ENCODE data around the gene RBKS.

DNA sequence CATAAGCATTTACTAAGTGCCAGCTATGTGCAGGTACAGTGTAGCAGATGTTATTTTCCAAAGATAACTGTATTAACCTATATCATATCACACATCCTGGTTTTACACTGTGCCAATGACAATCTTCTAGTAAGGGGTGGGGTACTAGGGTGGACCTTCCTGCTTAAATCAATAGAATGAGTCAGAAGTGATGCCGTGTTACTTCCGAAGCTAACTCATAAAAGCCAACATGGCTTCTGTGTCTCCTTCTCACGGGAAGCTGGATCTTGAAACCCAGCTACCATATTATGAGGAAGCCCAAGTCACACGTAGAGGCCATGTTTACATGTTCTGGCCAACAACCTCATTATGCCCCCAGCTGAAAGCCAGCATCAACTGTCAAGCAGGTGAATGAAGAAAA lies 59.5 kb downstream of the RBKS start:
- TF ChIP-seq, protein P1, sequence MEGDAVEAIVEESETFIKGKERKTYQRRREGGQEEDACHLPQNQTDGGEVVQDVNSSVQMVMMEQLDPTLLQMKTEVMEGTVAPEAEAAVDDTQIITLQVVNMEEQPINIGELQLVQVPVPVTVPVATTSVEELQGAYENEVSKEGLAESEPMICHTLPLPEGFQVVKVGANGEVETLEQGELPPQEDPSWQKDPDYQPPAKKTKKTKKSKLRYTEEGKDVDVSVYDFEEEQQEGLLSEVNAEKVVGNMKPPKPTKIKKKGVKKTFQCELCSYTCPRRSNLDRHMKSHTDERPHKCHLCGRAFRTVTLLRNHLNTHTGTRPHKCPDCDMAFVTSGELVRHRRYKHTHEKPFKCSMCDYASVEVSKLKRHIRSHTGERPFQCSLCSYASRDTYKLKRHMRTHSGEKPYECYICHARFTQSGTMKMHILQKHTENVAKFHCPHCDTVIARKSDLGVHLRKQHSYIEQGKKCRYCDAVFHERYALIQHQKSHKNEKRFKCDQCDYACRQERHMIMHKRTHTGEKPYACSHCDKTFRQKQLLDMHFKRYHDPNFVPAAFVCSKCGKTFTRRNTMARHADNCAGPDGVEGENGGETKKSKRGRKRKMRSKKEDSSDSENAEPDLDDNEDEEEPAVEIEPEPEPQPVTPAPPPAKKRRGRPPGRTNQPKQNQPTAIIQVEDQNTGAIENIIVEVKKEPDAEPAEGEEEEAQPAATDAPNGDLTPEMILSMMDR (conservative IDR thresholded peaks at IDR 0.05 in 1 of 2, IDR thresholded peaks at IDR 0.05 in 1 of 2; ENCODE audit: extremely low read depth in 1 of 2, insufficient read depth in 1 of 2, low read depth in 1 of 2, low read length in 2 of 2): no peak
- TF ChIP-seq EZH2 (IDR thresholded peaks at IDR 0.05; ENCODE audit: borderline replicate concordance, low read length): no peak

All from mammary epithelial cell (primary cell).